Hepatocyte (in vitro differentiated cells): Measurements from ENCODE around the gene PPP1CA. TPM values are rescaled to one million over a fixed set of nuclear protein-coding genes. Genes with fewer than 3 reads are reported as not detected.
A peak's percentile ranks its signal among the peaks of the same experiment; 100 is the strongest.

Experiments used
- DNase-seq: peaks from one replicate; pipeline ENCODE4 v3.0.0-alpha.2; 2016; ENCODE audit warnings: low spot score
- H2AFZ ChIP-seq: fragments of 200-600 bp; sonication (generic); 2 replicates; pipeline ENCODE4 v1.6.0; 2016; ENCODE audit warnings: antibody characterized with exemption, mild to moderate bottlenecking
- H3K27ac ChIP-seq: fragments of 200-600 bp; sonication (generic); 2 replicates; pipeline ENCODE4 v1.5.1; 2016; ENCODE audit warnings: mild to moderate bottlenecking
- H3K27me3 ChIP-seq: fragments of 200-600 bp; sonication (generic); 2 replicates; pipeline ENCODE4 v1.6.1; 2016
- H3K36me3 ChIP-seq: fragments of 200-600 bp; sonication (generic); replicated peaks from 2 replicates; pipeline ENCODE4 v1.5.1; 2016; ENCODE audit warnings: low read depth; ENCODE audit not compliant: insufficient read depth
- H3K4me1 ChIP-seq: fragments of 200-600 bp; sonication (generic); 2 replicates; pipeline ENCODE4 v1.5.1; 2016; ENCODE audit warnings: mild to moderate bottlenecking, moderate library complexity; ENCODE audit not compliant: insufficient read depth
- H3K4me2 ChIP-seq: fragments of 200-600 bp; sonication (generic); 2 replicates; pipeline ENCODE4 v1.6.0; 2016
- H3K4me3 ChIP-seq: fragments of 200-600 bp; sonication (generic); 2 replicates; pipeline ENCODE4 v1.5.1; 2016; ENCODE audit warnings: mild to moderate bottlenecking
- H3K79me2 ChIP-seq: fragments of 200-600 bp; sonication (generic); 2 replicates; pipeline ENCODE4 v1.6.0; 2017; ENCODE audit warnings: mild to moderate bottlenecking
- H3K9me2 ChIP-seq: fragments of 200-600 bp; sonication (generic); replicated peaks from 2 replicates; pipeline ENCODE4 v1.6.0; 2017; ENCODE audit warnings: mild to moderate bottlenecking; ENCODE audit not compliant: insufficient read depth
- H3K9me3 ChIP-seq: fragments of 200-600 bp; sonication (generic); 2 replicates; pipeline ENCODE4 v1.5.1; 2016; ENCODE audit warnings: low read depth, mild to moderate bottlenecking
- H4K20me1 ChIP-seq: fragments of 200-600 bp; sonication (generic); 2 replicates; pipeline ENCODE4 v1.6.0; 2016; ENCODE audit warnings: mild to moderate bottlenecking; ENCODE audit not compliant: insufficient read depth, poor library complexity, severe bottlenecking
- EZH2 ChIP-seq: fragments of 200-600 bp; sonication (generic); IDR thresholded peaks from 2 replicates; pipeline ENCODE4 v1.6.1; 2016; ENCODE audit warnings: antibody characterized with exemption, mild to moderate bottlenecking, borderline replicate concordance
- EZH2phosphoT487 ChIP-seq: fragments of 200-600 bp; sonication (generic); IDR thresholded peaks from one replicate; pipeline ENCODE4 v1.6.1; 2018; ENCODE audit warnings: antibody characterized with exemption, mild to moderate bottlenecking, low read depth, moderate library complexity; ENCODE audit not compliant: unreplicated experiment, severe bottlenecking
- WGBS: methylation state at CpG from one replicate; pipeline ENCODE4 v1.1.6; 2016; ENCODE audit warnings: low lambda C conversion rate; ENCODE audit errors: missing lambda C conversion rate; 5-methylcytosine and 5-hydroxymethylcytosine counted together
- polyA plus RNA-seq: library from polyadenylated mRNA; unstranded; fragments of >200 nt; fragmentation: Nextera tagmentation; extraction: Ambion mirVana; gene quantifications from 2 replicates; pipeline ENCODE4 v1.2.1, GENCODE V29; 2016
- total RNA-seq: library from RNA; depleted of rRNA; stranded (reverse); fragments of >200 nt; gene quantifications from 2 replicates; pipeline ENCODE4 v1.2.3, GENCODE V29; 2014
- TF ChIP-seq, protein P1 (sequence below): fragments of 200-600 bp; sonication (generic); IDR thresholded peaks from 2 replicates; pipeline ENCODE4 v1.5.1; 2016; ENCODE audit warnings: antibody characterized with exemption, mild to moderate bottlenecking; ENCODE audit not compliant: poor library complexity

The PPP1CA gene
- total and polyA plus RNA-seq, 2 experiments from 2014 or later: 146 to 242 TPM

DNA sequence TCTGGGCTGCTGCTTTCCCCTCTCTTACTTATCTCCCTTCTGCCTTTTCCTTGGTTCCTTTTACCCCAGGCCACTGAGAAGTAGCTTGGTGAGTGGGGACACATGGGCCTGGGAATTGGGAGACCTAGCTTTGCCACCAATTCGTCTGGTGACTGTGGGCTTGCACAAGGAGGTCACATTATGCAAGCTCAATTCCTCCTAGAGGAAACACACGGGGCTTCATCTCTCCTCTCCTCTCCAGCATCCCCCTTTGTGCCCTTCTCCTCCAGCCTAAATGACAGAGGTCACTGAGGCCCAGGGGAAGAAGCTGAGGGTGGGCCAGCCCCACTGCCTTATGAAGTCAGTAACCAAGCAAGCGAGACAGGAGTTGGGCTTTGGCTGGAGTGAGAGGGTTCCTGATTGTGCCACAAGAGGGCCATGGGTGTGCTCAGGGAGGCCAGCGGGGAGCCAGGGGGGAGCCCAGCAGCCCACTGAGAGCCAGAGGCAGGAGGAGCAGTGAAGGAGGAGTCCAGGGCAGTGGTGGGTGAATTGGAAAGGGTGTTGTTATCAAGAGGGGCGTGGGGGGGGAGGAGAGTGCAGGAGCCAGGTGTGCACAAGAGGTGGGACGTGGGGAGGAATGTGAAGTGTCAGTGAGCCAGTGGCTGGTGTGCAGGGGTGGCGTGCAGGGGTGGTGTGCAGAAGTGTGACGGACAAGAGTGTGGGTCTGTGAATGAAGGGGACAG, 30.3 kb downstream of the PPP1CA start:
- Histone ChIP-seq H3K4me1 (peaks cover 76% of the 10 kb centered on the region), H3K27me3 (no peaks in the 10 kb centered on the region), H3K4me2 (peak overlapping the region; percentile 91), H3K79me2 (peaks cover 30% of the 10 kb centered on the region), H2AFZ (no peak overlapping the region), H4K20me1 (no peaks in the 10 kb centered on the region), H3K27ac (peak overlapping the region; percentile 99), H3K4me3 (no peak overlapping the region), H3K9me3 (no peaks in the 10 kb centered on the region), H3K9me2 (no peaks in the 10 kb centered on the region), H3K36me3 (no peaks in the 10 kb centered on the region)
- peak; percentile 77 for DNase-seq
- TF ChIP-seq, protein P1, sequence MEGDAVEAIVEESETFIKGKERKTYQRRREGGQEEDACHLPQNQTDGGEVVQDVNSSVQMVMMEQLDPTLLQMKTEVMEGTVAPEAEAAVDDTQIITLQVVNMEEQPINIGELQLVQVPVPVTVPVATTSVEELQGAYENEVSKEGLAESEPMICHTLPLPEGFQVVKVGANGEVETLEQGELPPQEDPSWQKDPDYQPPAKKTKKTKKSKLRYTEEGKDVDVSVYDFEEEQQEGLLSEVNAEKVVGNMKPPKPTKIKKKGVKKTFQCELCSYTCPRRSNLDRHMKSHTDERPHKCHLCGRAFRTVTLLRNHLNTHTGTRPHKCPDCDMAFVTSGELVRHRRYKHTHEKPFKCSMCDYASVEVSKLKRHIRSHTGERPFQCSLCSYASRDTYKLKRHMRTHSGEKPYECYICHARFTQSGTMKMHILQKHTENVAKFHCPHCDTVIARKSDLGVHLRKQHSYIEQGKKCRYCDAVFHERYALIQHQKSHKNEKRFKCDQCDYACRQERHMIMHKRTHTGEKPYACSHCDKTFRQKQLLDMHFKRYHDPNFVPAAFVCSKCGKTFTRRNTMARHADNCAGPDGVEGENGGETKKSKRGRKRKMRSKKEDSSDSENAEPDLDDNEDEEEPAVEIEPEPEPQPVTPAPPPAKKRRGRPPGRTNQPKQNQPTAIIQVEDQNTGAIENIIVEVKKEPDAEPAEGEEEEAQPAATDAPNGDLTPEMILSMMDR: peak; percentile 30
- no peak for TF ChIP-seq EZH2
- WGBS: 42% methylated on average over 5 of the region's 8 CpGs

DNA sequence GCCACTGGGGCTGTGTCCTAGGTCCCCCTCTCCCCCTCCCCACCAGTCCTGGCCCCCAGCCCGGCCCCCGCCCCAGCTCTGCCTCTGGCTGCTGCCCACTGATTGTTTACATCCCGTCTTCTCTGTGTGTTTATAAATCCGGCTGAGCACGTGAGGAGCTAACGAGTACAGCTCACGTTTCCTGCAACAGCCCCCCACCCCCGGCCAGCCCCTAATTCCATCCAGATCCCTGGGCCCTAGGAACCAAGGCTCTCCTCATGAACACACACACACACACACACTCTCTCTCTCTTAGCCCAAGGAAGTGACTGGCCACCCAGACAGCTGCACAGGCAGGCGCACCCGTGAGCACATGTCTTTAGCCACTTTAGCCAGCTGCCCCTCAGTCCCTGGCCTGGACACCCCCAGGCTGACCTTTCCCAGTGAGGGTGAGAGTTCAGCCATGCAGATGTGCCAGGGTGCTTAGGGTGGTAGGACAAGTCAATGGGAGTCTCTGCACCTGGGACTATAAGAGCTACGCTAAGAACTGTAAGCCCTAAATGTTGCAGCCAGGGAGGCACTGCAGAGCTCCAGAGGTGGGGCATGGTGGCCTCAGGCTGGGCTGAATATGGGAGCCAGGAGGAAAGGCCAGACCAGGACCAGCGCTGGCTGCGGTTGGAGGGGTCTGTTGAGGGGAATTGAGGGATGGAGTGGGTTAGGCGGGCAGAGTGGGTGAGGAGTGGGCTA, 31.1 kb downstream of the PPP1CA start:
- H3K4me2 ChIP-seq: peak overlapping the region; percentile 91
- no peaks in the 10 kb centered on the region for H3K36me3 ChIP-seq
- H3K9me2 ChIP-seq: no peaks in the 10 kb centered on the region
- peak; percentile 84 for DNase-seq
- H3K79me2 ChIP-seq: peaks cover 30% of the 10 kb centered on the region
- H3K4me3 ChIP-seq: no peak overlapping the region
- H4K20me1 ChIP-seq: no peaks in the 10 kb centered on the region
- H3K4me1 ChIP-seq: peaks cover 83% of the 10 kb centered on the region
- H2AFZ ChIP-seq: no peak overlapping the region
- H3K27ac ChIP-seq: peak overlapping the region; percentile 99
- H3K9me3 ChIP-seq: no peaks in the 10 kb centered on the region
- H3K27me3 ChIP-seq: no peaks in the 10 kb centered on the region
- no peak for TF ChIP-seq EZH2
- TF ChIP-seq, protein P1: no peak
- no peak for TF ChIP-seq EZH2phosphoT487
- 48% methylated on average over 13 of the region's 14 CpGs for WGBS

DNA sequence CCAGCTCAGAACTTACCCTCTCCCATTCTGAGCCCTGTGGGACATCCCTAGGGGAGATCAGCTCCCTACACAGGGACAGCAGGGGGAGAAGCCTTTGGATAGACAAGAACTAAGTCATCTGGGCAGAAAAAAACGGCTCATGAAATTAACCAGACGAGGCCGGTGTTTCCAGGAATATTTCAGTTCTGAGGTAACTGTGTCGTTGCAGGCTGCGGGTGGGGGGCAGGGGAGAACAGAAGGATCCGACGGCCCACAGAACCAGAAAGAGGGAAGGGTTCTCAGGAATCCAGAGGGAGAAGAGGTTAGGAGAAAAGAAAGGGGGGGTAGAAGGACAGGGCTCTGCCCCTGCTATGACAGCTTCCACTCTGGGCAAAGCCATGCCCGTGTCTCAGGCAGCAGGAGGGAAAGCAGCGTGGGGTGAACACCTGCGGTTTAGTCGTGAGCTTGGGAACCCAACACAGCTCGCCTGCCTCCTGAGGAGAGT, 31.8 kb downstream of the PPP1CA start:
- peak overlapping the region; percentile 99 for H3K27ac ChIP-seq
- WGBS: 34% methylated on average over 9 of the region's 12 CpGs

More for the DNA sequence above, 31.8 kb downstream of the PPP1CA start:
- H3K4me1 ChIP-seq: peaks cover 81% of the 10 kb centered on the region
- H3K4me2 ChIP-seq: peak overlapping the region; percentile 91
- no peaks in the 10 kb centered on the region for H3K9me3 ChIP-seq
- peak; percentile 71 for DNase-seq
- no peaks in the 10 kb centered on the region for H3K36me3 ChIP-seq
- H4K20me1 ChIP-seq: no peaks in the 10 kb centered on the region
- peaks cover 32% of the 10 kb centered on the region for H3K79me2 ChIP-seq
- H3K9me2 ChIP-seq: no peaks in the 10 kb centered on the region
- no peak for TF ChIP-seq EZH2
- TF ChIP-seq, protein P1: no peak
- TF ChIP-seq EZH2phosphoT487: no peak
- no peak overlapping the region for H2AFZ ChIP-seq
- no peak overlapping the region for H3K4me3 ChIP-seq
- no peaks in the 10 kb centered on the region for H3K27me3 ChIP-seq
